ENCODE results near the gene CCR2. TPM values are rescaled to one million over a fixed set of nuclear protein-coding genes. Genes with fewer than 3 reads are reported as not detected.

Gene CCR2
- total RNA-seq, 1 donor from 2014 or later: 1.2 TPM

- H3K4me3 ChIP-seq: peak within 1 kb of the TSS; percentile 22 to 33
- H3K27ac ChIP-seq: peak within 1 kb of the TSS; percentile 83
- no peaks in the 10 kb centered on the region for H3K9me3 ChIP-seq
- peaks cover 41% of the 10 kb centered on the region for H3K4me1 ChIP-seq
- TF ChIP-seq POLR2AphosphoS5 (IDR thresholded peaks at IDR 0.05; ENCODE audit: insufficient read depth in 1 of 2, low read depth in 1 of 2) (peak; percentile 49 to 53), POLR2A (IDR thresholded peaks at IDR 0.05) (no peak), CTCF (IDR thresholded peaks at IDR 0.05) (no peak)
- intact Hi-C loops (cut with DNase I): no loop called here
- H3K36me3 ChIP-seq: no peaks in the 10 kb centered on the region
- H3K27me3 ChIP-seq: no peaks in the 10 kb centered on the region
- DNase-seq (ENCODE audit: extremely low spot score in 2 of 2): no peak
Observed at GRCh38 chr3:46406788-46407611, 53.1 kb downstream of the CCR2 start, which contains the start of the genes CCR5AS and CCRL2. TSS of gene CCR5AS (minus strand) at chr3:46407066. TSS of gene CCRL2 (plus strand) at chr3:46407259. CDS start at chr3:46408080, 821 bp downstream.

GRCh38 chr3:46407970-46408369 lies 54.1 kb downstream of the CCR2 start:
- H3K9me3 ChIP-seq: no peaks in the 10 kb centered on the region
- H3K4me1 ChIP-seq: peaks cover 41% of the 10 kb centered on the region
- DNase-seq (ENCODE audit: extremely low spot score in 2 of 2): no peak
- H3K4me3 ChIP-seq: peak overlapping the region in 1 of 2 donors; percentile 22
- TF ChIP-seq POLR2A (IDR thresholded peaks at IDR 0.05) (no peak), CTCF (IDR thresholded peaks at IDR 0.05) (no peak)
- H3K27me3 ChIP-seq: no peaks in the 10 kb centered on the region
- intact Hi-C loops (cut with DNase I): no loop called here
- H3K27ac ChIP-seq: peak overlapping the region; percentile 83
- H3K36me3 ChIP-seq: no peaks in the 10 kb centered on the region

GRCh38 chr3:46408853-46409252 lies 54.9 kb downstream of the CCR2 start:
- no peak for TF ChIP-seq POLR2AphosphoS5 (IDR thresholded peaks at IDR 0.05; ENCODE audit: insufficient read depth in 1 of 2, low read depth in 1 of 2)
- no peak for TF ChIP-seq CTCF (IDR thresholded peaks at IDR 0.05)
- no peak for TF ChIP-seq POLR2A (IDR thresholded peaks at IDR 0.05)
- no peak for DNase-seq (ENCODE audit: extremely low spot score in 2 of 2)
- Histone ChIP-seq H3K27me3 (no peaks in the 10 kb centered on the region), H3K4me3 (no peak overlapping the region), H3K27ac (no peak overlapping the region), H3K9me3 (no peaks in the 10 kb centered on the region), H3K36me3 (no peaks in the 10 kb centered on the region), H3K4me1 (peaks cover 41% of the 10 kb centered on the region)
- intact Hi-C loops (cut with DNase I): no loop called here

- no peaks in the 10 kb centered on the region for H3K36me3 ChIP-seq
Observed at GRCh38 chr3:46409739-46410489, 56.0 kb downstream of the CCR2 start.

More at GRCh38 chr3:46409739-46410489, 56.0 kb downstream of the CCR2 start:
- Histone ChIP-seq H3K27ac (no peak overlapping the region), H3K27me3 (no peaks in the 10 kb centered on the region), H3K9me3 (no peaks in the 10 kb centered on the region), H3K4me3 (no peak overlapping the region), H3K4me1 (peaks cover 37% of the 10 kb centered on the region)
- no peak for TF ChIP-seq CTCF (IDR thresholded peaks at IDR 0.05)
- TF ChIP-seq POLR2A (IDR thresholded peaks at IDR 0.05): no peak
- no peak for TF ChIP-seq POLR2AphosphoS5 (IDR thresholded peaks at IDR 0.05; ENCODE audit: insufficient read depth in 1 of 2, low read depth in 1 of 2)
- intact Hi-C loops (cut with DNase I): no loop called here
- DNase-seq (ENCODE audit: extremely low spot score in 2 of 2): no peak

Other genes with a start within 250 kb of the CCR2 start
- 7.1 TPM for gene CCR1, start 145.8 kb upstream of the CCR2 start, total RNA-seq
- gene CCR3, start 111.7 kb upstream of the CCR2 start, total RNA-seq: not detected
- 3.9 TPM for gene CCR5, start 16.8 kb downstream of the CCR2 start, total RNA-seq
- not detected for gene CCRL2, start 53.1 kb downstream of the CCR2 start, total RNA-seq
- not detected for gene LTF, start 110.8 kb downstream of the CCR2 start, total RNA-seq
- gene RTP3, start 143.9 kb downstream of the CCR2 start, total RNA-seq: not detected
- gene LRRC2, start 212.2 kb downstream of the CCR2 start, total RNA-seq: 2.0 TPM